Stromal cell of bone marrow (primary cell): ENCODE measurements around the gene NUDT16L1.

ENCODE experiments used
- DNase-seq: peaks from one replicate; pipeline ENCODE4 v3.0.0-alpha.2; 2012; ENCODE audit warnings: low read depth

Gene NUDT16L1

DNA sequence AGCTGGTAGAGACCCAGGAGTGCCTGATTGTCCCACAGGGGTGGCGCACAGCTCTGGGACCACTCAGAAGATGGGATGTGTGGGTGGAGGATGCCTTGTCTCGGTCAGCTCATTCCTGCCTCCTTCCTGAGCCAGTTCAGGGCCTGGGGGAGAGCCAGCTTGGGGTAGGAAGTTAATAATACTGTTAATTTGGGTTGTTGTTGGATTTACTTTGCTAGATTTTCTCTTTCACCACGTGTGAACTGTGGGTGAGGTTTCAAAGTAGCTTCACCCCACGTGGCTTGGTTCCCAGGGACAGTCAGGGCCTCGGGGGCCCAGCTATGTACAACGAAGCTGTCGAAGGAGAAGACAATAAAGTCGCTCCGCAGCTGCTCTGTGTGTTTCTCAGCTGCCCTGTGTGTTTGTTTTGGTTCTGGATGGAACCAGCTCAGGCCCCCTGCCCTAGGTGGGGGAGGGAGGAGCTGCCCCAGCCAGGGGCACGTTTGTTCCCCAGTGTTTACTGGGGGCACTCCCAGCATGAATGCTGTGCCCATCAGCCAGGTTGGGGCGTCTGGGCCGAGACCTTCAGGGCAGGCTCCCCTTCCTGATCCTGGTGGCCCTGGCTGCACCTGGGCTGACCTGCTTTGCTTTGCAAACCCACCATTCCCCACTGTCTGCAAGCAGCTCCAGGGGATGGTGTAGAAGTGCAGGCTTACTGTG, 2.3 kb downstream of the NUDT16L1 start:
- no peak for DNase-seq

DNA sequence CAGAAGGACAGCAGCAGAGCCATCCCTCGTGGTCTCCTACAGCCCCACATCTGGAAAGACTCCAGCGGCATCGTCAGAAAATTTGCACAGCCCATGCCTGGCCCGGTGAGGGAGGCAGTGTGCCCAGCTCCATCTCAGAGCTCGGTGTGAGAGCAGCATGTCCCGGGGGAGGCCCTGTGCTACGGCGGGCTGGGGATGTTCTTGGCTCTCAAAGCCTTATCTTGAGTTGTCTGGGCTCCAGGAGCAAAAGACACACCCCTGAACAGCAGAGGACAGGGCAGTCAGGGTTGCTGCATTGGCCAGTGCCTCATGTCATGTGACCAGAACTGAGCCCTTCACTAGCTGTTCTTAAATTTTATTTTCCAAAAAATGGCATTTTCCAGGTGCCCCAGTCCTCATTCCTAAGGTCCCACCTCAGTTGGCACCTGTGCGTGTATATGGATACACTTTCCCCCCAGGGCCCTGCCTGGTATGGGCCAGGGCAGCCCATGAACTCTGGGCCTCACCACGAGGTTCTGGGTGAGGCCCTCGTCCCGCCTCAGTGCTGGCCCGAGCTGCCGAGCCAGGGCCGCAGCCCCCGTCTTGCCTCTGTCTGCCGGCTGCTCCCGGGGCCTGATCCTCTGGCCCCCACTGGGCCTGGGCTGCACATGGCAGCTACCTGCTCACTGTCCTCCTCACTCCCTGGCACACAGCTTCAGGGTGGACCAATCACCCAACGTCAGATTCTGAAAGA, 3.0 kb downstream of the NUDT16L1 start:
- DNase-seq = no peak

DNA sequence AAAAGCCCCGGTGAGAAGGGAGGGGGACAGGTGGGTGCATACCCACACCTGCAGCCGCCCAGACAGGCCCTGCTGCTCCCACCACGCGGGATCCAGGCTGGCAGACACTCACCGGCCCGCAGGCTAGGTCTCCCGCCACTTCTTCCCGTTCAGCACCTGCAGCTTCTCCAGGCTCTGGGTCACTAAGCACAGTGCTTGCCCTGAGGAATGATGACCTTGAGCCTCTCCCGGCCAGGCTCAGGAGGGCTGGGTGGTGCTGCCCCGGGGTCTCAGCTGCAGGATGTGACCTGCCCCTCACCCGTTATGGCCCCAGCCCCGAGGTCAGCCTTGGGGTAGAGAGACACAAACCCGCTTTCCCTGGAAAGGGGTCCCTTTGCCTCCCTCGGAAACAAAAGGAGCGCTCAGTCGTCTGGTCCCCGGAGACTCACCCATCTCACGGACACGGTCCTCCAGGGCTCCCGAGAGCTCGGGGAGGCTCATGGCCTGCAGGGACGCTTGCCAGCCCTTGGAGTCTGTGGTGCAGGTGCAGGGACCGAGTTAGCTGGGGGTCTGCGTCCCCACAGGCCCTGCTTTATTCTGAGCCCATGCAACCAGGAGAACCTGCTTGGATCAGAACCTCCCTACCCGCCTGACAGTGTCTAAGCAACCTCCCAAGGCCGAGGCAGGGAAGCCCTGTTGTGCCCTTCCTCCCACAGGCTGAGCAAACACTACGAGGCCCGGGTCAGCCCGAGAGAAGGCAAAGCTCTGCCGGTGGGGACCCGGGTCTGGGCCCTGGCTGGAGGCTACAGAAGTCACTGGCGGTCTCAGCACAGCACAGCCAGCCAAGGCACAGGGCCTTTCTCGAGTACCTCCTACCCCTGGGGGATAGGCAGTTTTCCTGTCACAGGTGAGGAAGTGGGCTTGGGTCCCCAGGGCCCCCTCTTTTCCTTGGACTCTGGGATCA, 3.8 kb downstream of the NUDT16L1 start:
- DNase-seq = no peak

DNA sequence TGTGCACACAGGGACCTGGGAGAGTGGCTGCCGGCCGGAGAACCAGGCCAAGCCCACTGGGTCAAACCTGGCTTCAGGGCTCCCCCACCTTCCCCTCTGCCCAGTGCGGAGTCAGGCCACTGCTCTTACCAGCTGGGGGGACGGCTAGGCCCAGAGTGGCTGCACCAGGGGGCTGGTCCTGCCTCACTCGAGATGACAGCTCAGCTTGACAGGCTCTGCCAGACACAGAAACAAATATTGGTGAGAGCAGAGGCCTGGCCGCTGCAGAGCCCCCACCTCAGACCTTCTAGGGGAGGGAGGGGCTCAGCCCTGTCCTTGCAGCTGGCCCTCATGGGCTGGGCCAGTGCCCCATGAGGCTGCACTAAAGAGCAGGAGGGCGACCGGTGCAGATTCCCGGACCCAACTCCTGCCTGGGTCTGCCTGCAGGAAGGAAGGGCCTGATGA, 4.5 kb downstream of the NUDT16L1 start:
- DNase-seq = no peak

GRCh38 chr16:4698321-4699045, 5.1 kb downstream of the NUDT16L1 start:
- DNase-seq = no peak

DNA sequence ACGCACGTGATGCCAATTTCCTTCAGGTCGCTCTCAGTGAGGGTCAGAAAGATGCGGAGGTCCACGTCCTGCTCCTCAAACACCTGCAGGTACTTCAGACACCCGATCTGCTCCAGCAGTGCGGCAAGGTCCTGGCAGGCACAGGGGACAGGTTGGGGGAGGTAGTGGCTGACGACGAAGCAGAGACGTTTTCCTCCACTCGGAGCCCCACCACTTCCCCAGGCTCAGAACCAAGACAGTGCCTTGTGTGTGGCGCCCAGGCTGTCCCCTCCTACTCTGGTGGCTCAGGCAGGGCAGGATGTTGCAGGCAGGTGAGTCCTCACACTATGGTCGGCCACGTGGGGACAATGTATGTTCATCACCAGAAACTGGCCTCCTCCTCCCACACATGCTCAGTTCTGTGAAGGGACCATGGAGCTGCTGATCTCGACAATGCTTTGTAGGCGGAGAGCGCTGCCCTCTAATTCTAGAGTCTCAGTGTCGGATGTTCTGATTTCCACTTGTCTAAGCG, 5.7 kb downstream of the NUDT16L1 start:
- no peak for DNase-seq

- no peak for DNase-seq
These were observed 7.1 kb downstream of the NUDT16L1 start for GRCh38 chr16:4700380-4700996.

DNA sequence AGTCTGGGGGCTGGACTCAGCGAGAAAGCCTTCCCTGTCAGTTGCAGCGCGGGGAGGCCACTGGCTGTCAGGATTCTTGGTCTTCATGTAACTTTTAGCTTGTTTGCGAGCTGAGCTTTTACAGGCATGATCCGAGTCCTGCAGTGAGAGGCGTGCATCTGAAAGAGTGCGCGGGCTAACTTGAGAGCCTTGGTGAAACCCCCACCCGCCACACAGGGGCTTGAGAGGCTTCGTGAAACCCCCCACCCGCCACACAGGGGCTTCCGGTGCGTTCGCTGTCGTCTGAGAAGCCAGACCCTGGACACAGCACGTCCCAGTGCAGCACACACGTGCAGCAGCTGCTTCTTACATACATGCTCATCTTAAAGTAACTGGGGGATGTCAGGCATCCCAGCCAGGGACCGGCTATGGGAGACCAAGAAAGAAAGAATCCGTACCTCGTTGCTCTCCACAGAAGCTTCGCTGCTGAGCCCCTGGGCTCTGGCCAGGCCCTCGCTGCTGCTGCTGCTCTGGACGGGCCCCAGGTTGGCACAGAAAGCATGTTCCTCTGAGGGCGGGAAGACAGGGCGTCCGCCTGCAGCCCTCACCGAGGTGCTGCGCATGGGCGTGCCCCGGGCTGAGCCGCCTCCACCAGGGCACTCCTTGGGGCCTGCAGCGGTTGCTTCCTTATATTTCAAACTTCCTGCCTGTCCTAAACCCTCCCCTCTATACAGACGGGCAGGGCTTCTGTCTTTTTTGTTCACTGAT, 7.8 kb downstream of the NUDT16L1 start:
- DNase-seq = no peak

GRCh38 chr16:4701791-4702465, 8.6 kb downstream of the NUDT16L1 start:
- DNase-seq = no peak

DNA sequence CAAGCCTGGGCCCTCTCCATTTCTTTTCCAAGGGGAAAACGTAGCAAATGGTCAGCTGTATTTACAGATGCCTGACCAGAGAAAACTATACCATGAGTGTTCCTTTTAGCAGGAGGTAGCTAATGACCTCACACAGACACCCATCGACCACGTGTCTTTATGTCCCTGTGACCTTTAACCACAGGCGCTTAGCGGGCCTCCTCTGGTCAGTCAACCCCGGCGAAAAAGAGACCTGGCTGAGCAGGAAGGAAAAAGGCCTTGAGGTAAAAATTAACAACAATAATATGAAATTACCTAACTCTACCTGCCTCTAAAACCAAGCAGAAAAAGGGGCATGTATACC, 9.1 kb downstream of the NUDT16L1 start:
- DNase-seq = no peak

GRCh38 chr16:4703906-4704305, 10.5 kb downstream of the NUDT16L1 start:
- DNase-seq = no peak

- DNase-seq = no peak
These were observed 11.1 kb downstream of the NUDT16L1 start for GRCh38 chr16:4704491-4704890.

- no peak for DNase-seq
These were observed 11.6 kb downstream of the NUDT16L1 start for GRCh38 chr16:4704913-4705312.

- no peak for DNase-seq
These were observed 13.5 kb downstream of the NUDT16L1 start for GRCh38 chr16:4706871-4707270.

DNA sequence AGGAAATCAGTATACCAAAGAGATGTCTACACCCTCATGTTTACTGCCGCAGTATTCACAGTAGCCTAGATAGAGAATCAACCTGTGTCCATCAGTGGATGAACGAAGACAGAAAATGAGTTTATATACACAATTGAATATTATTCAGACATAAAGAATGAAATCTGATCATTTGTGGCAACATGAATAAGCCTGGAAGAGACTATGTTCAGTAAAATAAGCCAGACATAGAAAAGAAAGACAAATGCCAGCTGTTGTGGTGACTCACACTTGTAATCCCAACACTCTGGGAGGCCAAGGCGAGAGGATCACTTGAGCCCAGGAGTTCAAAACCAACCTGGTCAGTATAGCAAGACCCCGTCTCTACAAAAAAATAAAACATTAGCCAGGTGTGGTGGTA, 16.1 kb downstream of the NUDT16L1 start:
- DNase-seq = no peak

GRCh38 chr16:4713663-4714501, 20.5 kb downstream of the NUDT16L1 start:
- DNase-seq = no peak

GRCh38 chr16:4714996-4715395, 21.6 kb downstream of the NUDT16L1 start:
- DNase-seq = no peak

DNA sequence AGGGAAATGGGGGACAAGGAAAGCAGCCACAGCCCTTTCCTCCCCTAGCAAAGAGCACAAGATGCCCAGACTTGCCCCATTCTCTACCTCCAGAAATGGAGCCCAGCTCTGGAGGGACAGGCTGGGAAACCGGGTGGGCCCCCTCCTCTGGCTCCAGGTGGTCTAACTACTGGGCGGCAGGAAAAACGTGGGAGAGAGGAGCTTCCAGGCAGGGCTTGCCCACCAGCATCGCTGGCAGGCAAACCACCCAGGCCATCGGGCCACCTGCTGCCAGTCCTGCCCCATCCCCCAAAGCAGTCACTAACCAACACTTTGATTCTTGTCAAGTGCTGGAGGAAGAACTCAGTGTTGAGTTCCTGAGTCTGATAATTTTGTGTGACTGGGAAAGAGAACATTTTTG, 25.1 kb downstream of the NUDT16L1 start:
- DNase-seq = no peak
